K562 (cell line): ENCODE measurements around the gene ENO2. TPM values are rescaled to one million over a fixed set of nuclear protein-coding genes. Genes with fewer than 3 reads are reported as not detected.
A peak's percentile ranks its signal among the peaks of the same experiment; 100 is the strongest.

Source experiments
- ATAC-seq: fragments of 200-7000 bp; cut with Tn5 transposase; 3 replicates; pipeline ENCODE4 v1.9.1; 2020; ENCODE audit warnings: moderate library complexity
- BruUV-seq: library from RNA; stranded (reverse); fragments of 400-500 nt; replicated peaks from 2 replicates; lab custom pipeline; 2021; lab: Mats Ljungman, UMichigan
- CTCF ChIA-PET: fragments of 300-600 bp; formaldehyde crosslinking; extraction: SDS; loops from one replicate; lab custom pipeline; 2021; ENCODE audit warnings: low intra/inter-chr PET ratio; lab: Yijun Ruan, JAX
- POLR2A ChIA-PET: fragments of 300-600, 350-650 bp; sonication (Branson Sonifier 250); formaldehyde crosslinking; extraction: SDS; loops from one replicate; lab custom pipeline; 2021; ENCODE audit warnings: antibody characterized with exemption, inconsistent platforms; lab: Yijun Ruan, JAX
- DNase-seq, 4 experiments: peaks; one replicate each; pipeline versions ENCODE4 v3.0.0 to v3.0.0-alpha.2; 2011 to 2018; ENCODE audit warnings: low spot score in 3 of 4, mixed read lengths in 3 of 4; ENCODE audit errors: extremely low read depth in 1 of 4
- FAIRE-seq: peaks from 2 replicates; lab custom pipeline; 2011; peaks lifted over from hg19 to GRCh38; lab: Jason Lieb, UNC
- H2AFZ ChIP-seq: 2 replicates; pipeline ENCODE4 v1.6.0; 2011; ENCODE audit warnings: low read depth, low read length, control low read depth, inconsistent platforms
- H3K27ac ChIP-seq: fragments of 200-600 bp; 3 replicates; pipeline ENCODE4 v1.8.0; 2011; ENCODE audit warnings: low read depth, mild to moderate bottlenecking, control low read depth, inconsistent platforms, low read length, moderate library complexity, mixed read lengths; ENCODE audit errors: extremely low read depth
- H3K27me3 ChIP-seq, 2 experiments: fragments of 300-600 bp in 1 of 2; 2 replicates in 1 of 2; 3 replicates in 1 of 2; pipeline versions ENCODE4 v1.6.0 to v1.8.0; 2011; ENCODE audit warnings: inconsistent platforms in 2 of 2, low read length in 2 of 2, mild to moderate bottlenecking in 1 of 2, mixed read lengths in 1 of 2, moderate library complexity in 1 of 2; ENCODE audit not compliant: control insufficient read depth in 2 of 2, insufficient read depth in 2 of 2
- H3K36me3 ChIP-seq: fragments of 300-600 bp; 3 replicates; pipeline ENCODE4 v1.8.0; 2011; ENCODE audit warnings: mild to moderate bottlenecking, low read length, inconsistent platforms; ENCODE audit not compliant: control insufficient read depth, insufficient read depth
- H3K4me1 ChIP-seq, 2 experiments: fragments of 200-600 bp in 1 of 2; replicated peaks in 1 of 2; 2 replicates in 1 of 2; 3 replicates in 1 of 2; pipeline versions ENCODE4 v1.5.1 to v1.8.0; 2011; ENCODE audit warnings: inconsistent platforms in 2 of 2, low read length in 2 of 2, mild to moderate bottlenecking in 1 of 2, mixed read lengths in 1 of 2, moderate library complexity in 1 of 2; ENCODE audit not compliant: control insufficient read depth in 2 of 2, insufficient read depth in 2 of 2
- H3K4me2 ChIP-seq: 2 replicates; pipeline ENCODE4 v1.6.1; 2011; ENCODE audit warnings: low read length, control low read depth, inconsistent platforms, mixed read lengths; ENCODE audit not compliant: insufficient read depth
- H3K4me3 ChIP-seq: fragments of 200-600 bp; sonication (generic), shearing (Covaris generic); 2 replicates; pipeline ENCODE4 v1.5.1; 2016; ENCODE audit warnings: control low read depth, inconsistent platforms
- H3K79me2 ChIP-seq: fragments of 200-600 bp; 3 replicates; pipeline ENCODE4 v1.8.0; 2011; ENCODE audit warnings: low read length, inconsistent platforms; ENCODE audit not compliant: control insufficient read depth, insufficient read depth
- H3K9ac ChIP-seq, 2 experiments: 2 replicates each; pipeline versions ENCODE4 v1.6.0 to v1.6.1; 2011; ENCODE audit warnings: low read depth in 2 of 2, low read length in 2 of 2, control low read depth in 1 of 2, inconsistent platforms in 1 of 2, mild to moderate bottlenecking in 1 of 2, mixed read lengths in 1 of 2; ENCODE audit not compliant: insufficient read depth in 1 of 2
- H3K9me1 ChIP-seq: one replicate; pipeline ENCODE4 v1.6.0; 2011; ENCODE audit warnings: inconsistent platforms, mild to moderate bottlenecking, low read length, moderate library complexity; ENCODE audit not compliant: control insufficient read depth, insufficient read depth
- H3K9me3 ChIP-seq: replicated peaks from 2 replicates; pipeline ENCODE4 v1.5.1; 2011; ENCODE audit warnings: low read depth, low read length, inconsistent platforms; ENCODE audit not compliant: control insufficient read depth, insufficient read depth
- H4K20me1 ChIP-seq: replicated peaks from 2 replicates; pipeline ENCODE4 v1.6.1; 2011; ENCODE audit warnings: low read length, inconsistent platforms, mixed read lengths; ENCODE audit not compliant: control insufficient read depth, insufficient read depth
- BACH1 ChIP-seq: fragments of 200-800 bp; sonication (Bioruptor generic); IDR thresholded peaks from 2 replicates; pipeline ENCODE4 v1.6.1; 2016; ENCODE audit warnings: missing genetic modification characterization, missing compliant biosample characterization
- EP300 ChIP-seq: IDR thresholded peaks from 2 replicates; pipeline ENCODE4 v1.6.1; 2012; ENCODE audit warnings: low read length, improper control_type of control experiment
- ETV1 ChIP-seq: fragments of 450-650 bp; conservative IDR thresholded peaks from 2 replicates; pipeline ENCODE4 v1.6.1; 2016; ENCODE audit warnings: missing genetic modification characterization, control low read depth, low read depth, missing compliant biosample characterization
- PKNOX1 ChIP-seq: fragments of 450-650 bp; IDR thresholded peaks from 2 replicates; pipeline ENCODE4 v1.6.1; 2016
- RCOR1 ChIP-seq, 2 experiments: IDR thresholded peaks; 2 replicates each; pipeline ENCODE4 v1.6.1; 2012; ENCODE audit warnings: low read depth in 2 of 2, low read length in 2 of 2, borderline replicate concordance in 1 of 2, improper control_type of control experiment in 1 of 2
- STAT5B ChIP-seq: fragments of 250-450 bp; sonication (Bioruptor Pico); IDR thresholded peaks from 2 replicates; pipeline ENCODE4 v1.8.0; 2021; ENCODE audit warnings: mild to moderate bottlenecking, inconsistent platforms
- ZNF165 ChIP-seq: fragments of 250-450 bp; sonication (Bioruptor Pico); IDR thresholded peaks from 2 replicates; pipeline ENCODE4 v1.4.0; 2020; ENCODE audit warnings: borderline replicate concordance
- ZNF717 ChIP-seq: fragments of 250-450 bp; sonication (Bioruptor Pico); IDR thresholded peaks from 2 replicates; pipeline ENCODE4 v1.5.0; 2021
- WGBS: fragments of 100-300 bp; shearing (Covaris generic); methylation state at CpG from one replicate; pipeline ENCODE4 v1.1.6; 2016; ENCODE audit warnings: low coverage, mixed read lengths; ENCODE audit not compliant: insufficient coverage; ENCODE audit errors: missing lambda C conversion rate; 5-methylcytosine and 5-hydroxymethylcytosine counted together
- in situ Hi-C: fragments of 300-500 bp; cut with MboI; formaldehyde crosslinking; loops from 4 replicates; pipeline ENCODE4 v1.15.0; 2018; ENCODE audit warnings: inconsistent platforms, mixed read lengths
- intact Hi-C: fragments of 100-400 bp; cut with micrococcal nuclease; formaldehyde crosslinking; loops from 2 replicates; pipeline ENCODE4 v1.14.2; 2022
- polyA plus RNA-seq, 8 experiments: library from polyadenylated mRNA; depleted of rRNA in 4 of 8; stranded (reverse) in 5 of 8; unstranded in 3 of 8; fragments of >200 nt; fragmentation: Nextera tagmentation in 2 of 8; fragmentation: Illumina TruSeq in 1 of 8; extraction: Ambion mirVana in 2 of 8; extraction: Trizol in 1 of 8; gene quantifications; 2 replicates each; pipeline versions ENCODE4 v1.2.1 to v1.2.3, GENCODE V29; 2011 to 2014; ENCODE audit warnings: inconsistent platforms in 1 of 8, missing spikeins in 1 of 8
- total RNA-seq, 7 experiments: library from RNA; depleted of rRNA in 6 of 7; stranded (reverse); fragments of >200 nt in 6 of 7; fragmentation: Illumina TruSeq in 2 of 7; extraction: Trizol in 2 of 7; gene quantifications; 2 replicates each; pipeline versions ENCODE4 v1.2.1 to v1.2.3, GENCODE V29; 2011 to 2021; ENCODE audit warnings: low replicate concordance in 1 of 7
- TF ChIP-seq, protein P1 (sequence below): fragments of 250-450 bp; sonication (Bioruptor Pico); IDR thresholded peaks from 2 replicates; pipeline ENCODE4 v1.5.0; 2021

The ENO2 gene
- total and polyA plus RNA-seq, 9 of the 15 experiments (the other 6 are each of a cell fraction or from before 2014, with no cell fraction given): 10.9 to 43.3 (median 21.0) TPM

DNA sequence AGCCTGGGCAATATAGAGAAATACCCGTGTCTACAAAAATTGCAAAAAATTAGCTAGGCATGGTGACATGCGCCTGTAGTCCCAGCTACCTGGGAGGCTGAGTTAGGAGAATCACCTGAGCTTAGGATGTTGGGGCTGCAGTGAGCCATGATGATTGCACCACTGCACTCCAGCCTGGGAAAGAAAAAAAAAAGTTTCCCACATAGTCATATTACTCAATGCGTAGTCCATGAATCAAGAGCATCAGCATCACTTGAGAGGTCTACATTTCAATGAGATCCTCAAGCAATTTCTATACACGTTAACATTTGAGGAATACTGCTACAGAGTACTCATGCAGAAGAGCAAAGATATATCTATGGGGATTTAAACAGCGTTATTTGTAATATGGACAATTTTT is 15.0 kb upstream of the ENO2 start:
- no TSS peak for BruUV-seq
- H4K20me1 ChIP-seq: no peaks in the 10 kb centered on the region
- ChIA-PET CTCF (no interaction called here), POLR2A (interaction anchor here (0.6 to 1.1 kb wide), 2 partner anchors 8 to 35 kb away, joined by 3 to 4 read pairs; no protein-coding TSS in a partner anchor)
- no peak overlapping the region for H3K4me3 ChIP-seq
- H3K79me2 ChIP-seq: no peaks in the 10 kb centered on the region
- no peaks in the 10 kb centered on the region for H3K36me3 ChIP-seq
- intact Hi-C loops: no loop called here
- H3K9ac ChIP-seq: no peak overlapping the region
- in situ Hi-C loops: no loop called here
- no peak overlapping the region for H3K27ac ChIP-seq
- FAIRE-seq (no peak), DNase-seq (no peak), ATAC-seq (no peak)
- peak overlapping the region; percentile 55 for H3K4me2 ChIP-seq
- H3K9me1 ChIP-seq: no peaks in the 10 kb centered on the region
- peak overlapping the region; percentile 70 for H2AFZ ChIP-seq
- peaks cover 3 to 23% of the 10 kb centered on the region in 2 experiments for H3K4me1 ChIP-seq
- no peaks in the 10 kb centered on the region; the same call in 1 of the 2 replicates for H3K9me3 ChIP-seq
- whole genome bisulfite sequencing: 55% methylated on average over 5 of the region's 5 CpGs
- no peaks in the 10 kb centered on the region for H3K27me3 ChIP-seq
- TF ChIP-seq BACH1 (no peak), PKNOX1 (no peak), RCOR1 (IDR thresholded peaks at IDR 0.05; ENCODE audit: borderline replicate concordance in 1 of 2, low read depth in 2 of 2, low read length in 2 of 2) (no peak), STAT5B (CRISPR knock-in tag) (no peak), EP300 (no peak), ZNF717 (no peak), ZNF165 (CRISPR knock-in tag) (no peak), ETV1 (tag) (no peak)
- TF ChIP-seq, protein P1, sequence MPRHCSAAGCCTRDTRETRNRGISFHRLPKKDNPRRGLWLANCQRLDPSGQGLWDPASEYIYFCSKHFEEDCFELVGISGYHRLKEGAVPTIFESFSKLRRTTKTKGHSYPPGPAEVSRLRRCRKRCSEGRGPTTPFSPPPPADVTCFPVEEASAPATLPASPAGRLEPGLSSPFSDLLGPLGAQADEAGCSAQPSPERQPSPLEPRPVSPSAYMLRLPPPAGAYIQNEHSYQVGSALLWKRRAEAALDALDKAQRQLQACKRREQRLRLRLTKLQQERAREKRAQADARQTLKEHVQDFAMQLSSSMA (CRISPR knock-in tag): no peak
